Caco-2 (cell line): ENCODE results near the gene CDH12. TPM values are rescaled to one million over a fixed set of nuclear protein-coding genes. Genes with fewer than 3 reads are reported as not detected.
A peak's percentile ranks its signal among the peaks of the same experiment; 100 is the strongest.

Experiments used
- BruUV-seq: library from RNA; stranded (reverse); fragments of 400-500 nt; replicated peaks from 2 replicates; lab custom pipeline; 2021; lab: Mats Ljungman, UMichigan
- CTCF ChIA-PET: fragments of 300-600 bp; sonication (Branson Sonifier 250); formaldehyde crosslinking; loops from one replicate; lab custom pipeline; 2022; ENCODE audit warnings: antibody characterized with exemption; lab: Charles Lee
- POLR2A ChIA-PET: fragments of 300-600 bp; sonication (Branson Sonifier 250); formaldehyde crosslinking; loops from one replicate; lab custom pipeline; 2022; ENCODE audit warnings: antibody characterized with exemption; lab: Charles Lee
- DNase-seq, 2 experiments: peaks; one replicate each; pipeline versions ENCODE4 v3.0.0 to v3.0.0-alpha.2; 2020 to 2022
- H3K27me3 ChIP-seq: replicated peaks from 2 replicates; pipeline ENCODE4 v1.6.0; 2011; ENCODE audit warnings: low read length; ENCODE audit not compliant: control insufficient read depth, insufficient read depth
- H3K36me3 ChIP-seq: 2 replicates; pipeline ENCODE4 v1.5.1; 2011; ENCODE audit warnings: low read length; ENCODE audit not compliant: control insufficient read depth, insufficient read depth
- H3K4me1 ChIP-seq: fragments of 250-450 bp; sonication (Bioruptor Pico); 2 replicates; pipeline ENCODE4 v1.5.1; 2020; ENCODE audit warnings: mild to moderate bottlenecking
- H3K4me3 ChIP-seq: 2 replicates; pipeline ENCODE4 v1.5.1; 2011; ENCODE audit warnings: low read depth, mild to moderate bottlenecking, control low read depth, low read length
- H3K9me3 ChIP-seq: fragments of 250-450 bp; sonication (Bioruptor Pico); 2 replicates; pipeline ENCODE4 v1.5.1; 2020; ENCODE audit warnings: mild to moderate bottlenecking, moderate library complexity
- H3K27ac Mint-ChIP-seq: one replicate; pipeline ENCODE4 v1.8.0; 2022; ENCODE audit warnings: mixed read lengths; ENCODE audit not compliant: unreplicated experiment
- H3K27me3 Mint-ChIP-seq: one replicate; pipeline ENCODE4 v1.8.0; 2022; ENCODE audit warnings: mixed read lengths; ENCODE audit not compliant: insufficient read depth, unreplicated experiment
- H3K36me3 Mint-ChIP-seq: one replicate; pipeline ENCODE4 v1.8.0; 2022; ENCODE audit warnings: mild to moderate bottlenecking, mixed read lengths; ENCODE audit not compliant: insufficient read depth, unreplicated experiment
- H3K4me1 Mint-ChIP-seq: one replicate; pipeline ENCODE4 v1.8.0; 2022; ENCODE audit warnings: low read depth, mixed read lengths; ENCODE audit not compliant: unreplicated experiment
- H3K4me3 Mint-ChIP-seq: one replicate; pipeline ENCODE4 v1.8.0; 2022; ENCODE audit warnings: mild to moderate bottlenecking, moderate library complexity, mixed read lengths; ENCODE audit not compliant: unreplicated experiment
- H3K9me3 Mint-ChIP-seq: one replicate; pipeline ENCODE4 v1.8.0; 2022; ENCODE audit warnings: mixed read lengths; ENCODE audit not compliant: unreplicated experiment
- CTCF ChIP-seq, 2 experiments: fragments of 200-600 bp in 1 of 2; IDR thresholded peaks; 1 replicate in 1 of 2; 2 replicates in 1 of 2; pipeline versions ENCODE4 v1.5.1 to v1.8.0; 2011 to 2022; ENCODE audit warnings: antibody characterized with exemption in 1 of 2, control low read depth in 1 of 2, inconsistent platforms in 1 of 2, low read depth in 1 of 2, low read length in 1 of 2, mild to moderate bottlenecking in 1 of 2, moderate library complexity in 1 of 2; ENCODE audit not compliant: insufficient read depth in 1 of 2, severe bottlenecking in 1 of 2, unreplicated experiment in 1 of 2
- intact Hi-C: fragments of 100-400 bp; cut with micrococcal nuclease; formaldehyde crosslinking; loops from one replicate; pipeline ENCODE4 v1.10.0; 2022; ENCODE audit not compliant: unreplicated experiment
- total RNA-seq: library from RNA; stranded (reverse); gene quantifications from 2 replicates; pipeline ENCODE4 v1.2.3, GENCODE V29; 2022

Gene CDH12
- total RNA-seq, 1 experiment from 2014 or later: not detected

GRCh38 chr5:21847300-21847699 lies 1005.8 kb downstream of the CDH12 start:
- H3K27me3 Mint-ChIP-seq: peaks cover 2% of the 10 kb centered on the region
- no TSS peak for BruUV-seq
- H3K27ac Mint-ChIP-seq: no peak overlapping the region
- no peak overlapping the region for H3K4me3 ChIP-seq
- DNase-seq: no peak
- H3K4me3 Mint-ChIP-seq: no peak overlapping the region
- ChIA-PET POLR2A (no interaction called here), CTCF (no interaction called here)
- no peaks in the 10 kb centered on the region for H3K4me1 ChIP-seq
- intact Hi-C loops: no loop called here
- no peaks in the 10 kb centered on the region for H3K9me3 Mint-ChIP-seq
- no peaks in the 10 kb centered on the region for H3K27me3 ChIP-seq
- H3K36me3 Mint-ChIP-seq: no peaks in the 10 kb centered on the region
- H3K4me1 Mint-ChIP-seq: no peaks in the 10 kb centered on the region
- H3K36me3 ChIP-seq: no peaks in the 10 kb centered on the region
- H3K9me3 ChIP-seq: no peaks in the 10 kb centered on the region
- TF ChIP-seq CTCF (IDR thresholded peaks at IDR 0.05; ENCODE audit: insufficient read depth in 1 of 2, low read depth in 1 of 2, low read length in 1 of 2, severe bottlenecking in 1 of 2, unreplicated experiment in 1 of 2): no peak

- no peaks in the 10 kb centered on the region for H3K36me3 Mint-ChIP-seq
- POLR2A ChIA-PET: no interaction called here
- no peaks in the 10 kb centered on the region for H3K4me1 Mint-ChIP-seq
- Histone ChIP-seq H3K4me1 (no peaks in the 10 kb centered on the region), H3K27me3 (no peaks in the 10 kb centered on the region), H3K9me3 (no peaks in the 10 kb centered on the region), H3K36me3 (no peaks in the 10 kb centered on the region), H3K4me3 (no peak overlapping the region)
- no peaks in the 10 kb centered on the region for H3K9me3 Mint-ChIP-seq
- H3K27me3 Mint-ChIP-seq: peaks cover 2% of the 10 kb centered on the region
- TF ChIP-seq CTCF (IDR thresholded peaks at IDR 0.05; ENCODE audit: insufficient read depth in 1 of 2, low read depth in 1 of 2, low read length in 1 of 2, severe bottlenecking in 1 of 2, unreplicated experiment in 1 of 2): no peak
- CTCF ChIA-PET: no interaction called here
- BruUV-seq: no TSS peak
- no peak overlapping the region for H3K4me3 Mint-ChIP-seq
- intact Hi-C loops: no loop called here
- DNase-seq: no peak
- H3K27ac Mint-ChIP-seq: no peak overlapping the region
Observed at GRCh38 chr5:21844960-21845359, 1008.2 kb downstream of the CDH12 start.

- no peak overlapping the region for H3K4me3 Mint-ChIP-seq
- H3K36me3 Mint-ChIP-seq: no peaks in the 10 kb centered on the region
- intact Hi-C loops: no loop called here
- POLR2A ChIA-PET: no interaction called here
- no TSS peak for BruUV-seq
- Histone ChIP-seq H3K27me3 (no peaks in the 10 kb centered on the region; the same call in 1 of the 2 replicates), H3K4me1 (no peaks in the 10 kb centered on the region), H3K4me3 (no peak overlapping the region), H3K36me3 (no peaks in the 10 kb centered on the region), H3K9me3 (no peaks in the 10 kb centered on the region)
- DNase-seq: peak in 1 of 2 experiments; percentile 6
- TF ChIP-seq CTCF (IDR thresholded peaks at IDR 0.05; ENCODE audit: insufficient read depth in 1 of 2, low read depth in 1 of 2, low read length in 1 of 2, severe bottlenecking in 1 of 2, unreplicated experiment in 1 of 2): no peak
- H3K27ac Mint-ChIP-seq: no peak overlapping the region
- CTCF ChIA-PET: no interaction called here
- no peaks in the 10 kb centered on the region for H3K4me1 Mint-ChIP-seq
- H3K9me3 Mint-ChIP-seq: no peaks in the 10 kb centered on the region
- H3K27me3 Mint-ChIP-seq: no peaks in the 10 kb centered on the region
Observed at GRCh38 chr5:21834863-21835262, 1018.3 kb downstream of the CDH12 start.
